Keratinocyte (primary cell): Measurements from ENCODE around the gene KCNG3. TPM values are rescaled to one million over a fixed set of nuclear protein-coding genes. Genes with fewer than 3 reads are reported as not detected.

Source experiments
- DNase-seq: peaks from one replicate; pipeline ENCODE4 v3.0.0-alpha.2; 2011; ENCODE audit warnings: low read depth, missing footprints, low spot score
- FAIRE-seq: peaks from 2 replicates; lab custom pipeline; 2011; peaks lifted over from hg19 to GRCh38; lab: Jason Lieb, UNC
- H2AFZ ChIP-seq: 2 replicates; pipeline ENCODE4 v1.6.0; 2012; ENCODE audit warnings: low read length, control low read depth, inconsistent platforms; ENCODE audit not compliant: control insufficient read depth
- H3K27ac ChIP-seq: 2 replicates; pipeline ENCODE4 v1.5.1; 2011; ENCODE audit warnings: low read length; ENCODE audit not compliant: control insufficient read depth, insufficient read depth
- H3K27me3 ChIP-seq: 3 replicates; pipeline ENCODE4 v1.6.0; 2011; ENCODE audit warnings: low read length; ENCODE audit not compliant: control insufficient read depth, insufficient read depth; ENCODE audit errors: extremely low read depth
- H3K36me3 ChIP-seq, 2 experiments: 2 replicates in 1 of 2; 3 replicates in 1 of 2; pipeline ENCODE4 v1.5.1; 2011; ENCODE audit warnings: low read length in 2 of 2, mild to moderate bottlenecking in 1 of 2; ENCODE audit not compliant: control insufficient read depth in 2 of 2, insufficient read depth in 2 of 2; ENCODE audit errors: extremely low read depth in 1 of 2
- H3K4me1 ChIP-seq: 3 replicates; pipeline ENCODE4 v1.5.1; 2011; ENCODE audit warnings: low read length; ENCODE audit not compliant: control insufficient read depth, insufficient read depth; ENCODE audit errors: extremely low read depth
- H3K4me2 ChIP-seq: 3 replicates; pipeline ENCODE4 v1.6.0; 2011; ENCODE audit warnings: low read depth, low read length; ENCODE audit not compliant: control insufficient read depth, insufficient read depth; ENCODE audit errors: extremely low read depth
- H3K4me3 ChIP-seq, 3 experiments: fragments of 200-600 bp in 1 of 3; sonication (generic) in 1 of 3; 2 replicates in 2 of 3; 3 replicates in 1 of 3; pipeline ENCODE4 v1.5.1; 2011 to 2016; ENCODE audit warnings: low read length in 3 of 3, mild to moderate bottlenecking in 3 of 3, control low read depth in 2 of 3, inconsistent platforms in 1 of 3, low read depth in 1 of 3, mixed read lengths in 1 of 3, mixed run types in 1 of 3, moderate library complexity in 1 of 3; ENCODE audit not compliant: control insufficient read depth in 2 of 3, insufficient read depth in 2 of 3; ENCODE audit errors: extremely low read depth in 1 of 3
- H3K79me2 ChIP-seq: 2 replicates; pipeline ENCODE4 v1.6.0; 2012; ENCODE audit warnings: low read length; ENCODE audit not compliant: control insufficient read depth, insufficient read depth
- H3K9ac ChIP-seq: 3 replicates; pipeline ENCODE4 v1.6.0; 2011; ENCODE audit warnings: low read length; ENCODE audit not compliant: control insufficient read depth, insufficient read depth; ENCODE audit errors: extremely low read depth
- H3K9me1 ChIP-seq: 3 replicates; pipeline ENCODE4 v1.6.0; 2011; ENCODE audit warnings: low read length; ENCODE audit not compliant: control insufficient read depth, insufficient read depth; ENCODE audit errors: extremely low read depth
- H3K9me3 ChIP-seq: 2 replicates; pipeline ENCODE4 v1.5.1; 2012; ENCODE audit warnings: low read depth, low read length; ENCODE audit not compliant: control insufficient read depth
- H4K20me1 ChIP-seq: 3 replicates; pipeline ENCODE4 v1.6.0; 2011; ENCODE audit warnings: low read length; ENCODE audit not compliant: control insufficient read depth, insufficient read depth; ENCODE audit errors: extremely low read depth
- CTCF ChIP-seq, 3 experiments: IDR thresholded peaks in 1 of 3; conservative IDR thresholded peaks in 1 of 3; optimal IDR thresholded peaks in 1 of 3; 2 replicates in 2 of 3; 3 replicates in 1 of 3; pipeline versions ENCODE3 to v1.5.1; 2011; ENCODE audit warnings: low read length in 3 of 3, mild to moderate bottlenecking in 3 of 3, moderate library complexity in 2 of 3, control low read depth in 1 of 3, inconsistent platforms in 1 of 3; ENCODE audit not compliant: insufficient read depth in 2 of 3; ENCODE audit errors: extremely low read depth in 1 of 3
- EZH2 ChIP-seq: IDR thresholded peaks from one replicate; pipeline ENCODE4 v1.6.1; 2012; ENCODE audit warnings: inconsistent platforms, mild to moderate bottlenecking, low read length, moderate library complexity
- dilution Hi-C: fragments of 300-500 bp; cut with MboI; formaldehyde crosslinking; loops from one replicate; pipeline ENCODE4 v1.7.0; 2020; ENCODE audit warnings: low sequenced_read_pairs; ENCODE audit not compliant: extremely low pct_ligation_motif_present
- polyA minus RNA-seq, 3 experiments: library from RNA; depleted of rRNA, polyadenylated mRNA; stranded (reverse); fragments of >200 nt; gene quantifications; 1 replicate in 1 of 3; 2 replicates in 1 of 3; 3 replicates in 1 of 3; pipeline ENCODE4 v1.2.3, GENCODE V29; 2011
- polyA plus RNA-seq, 5 experiments: library from polyadenylated mRNA; depleted of rRNA in 3 of 5; stranded (reverse) in 3 of 5; stranded (forward) in 1 of 5; unstranded in 1 of 5; fragments of >200 nt; gene quantifications; 1 replicate in 1 of 5; 2 replicates in 3 of 5; 3 replicates in 1 of 5; pipeline versions ENCODE4 v1.2.1 to v1.2.3, GENCODE V29; 2011 to 2012; ENCODE audit warnings: missing spikeins in 2 of 5, low read depth in 1 of 5, low replicate concordance in 1 of 5

The KCNG3 gene
- not detected in 3 replicates for polyA plus RNA-seq
- not detected for polyA plus RNA-seq (2011; ENCODE audit: low read depth)
- polyA plus RNA-seq (2011; cell fraction: cytosol; rRNA removed), result not detected in 2 replicates
- polyA plus RNA-seq (2011; cell fraction: nucleus; rRNA removed), result not detected in 2 replicates
- polyA plus RNA-seq (2012; ENCODE audit: low replicate concordance), result 0.10 TPM in 1 of 2 replicates, not detected in the other
- not detected in 3 replicates for polyA minus RNA-seq
- polyA minus RNA-seq (2011; cell fraction: cytosol; rRNA and poly(A)+ RNA removed), result not detected
- polyA minus RNA-seq (2011; cell fraction: nucleus; rRNA and poly(A)+ RNA removed), result 0.23 TPM in 1 of 2 replicates, not detected in the other

GRCh38 chr2:42493468-42494354 lies at the start of gene KCNG3:
TSS of gene KCNG3 (minus strand) at chr2:42493982. CDS start at chr2:42493501, 481 bp downstream.
- H3K4me3 ChIP-seq, result peak within 1 kb of the TSS; percentile 37 to 71 (median 60)
- FAIRE-seq (no peak), DNase-seq (no peak)
- H4K20me1 ChIP-seq, result no peaks in the 10 kb centered on the region
- H3K4me1 ChIP-seq, result peaks cover 9% of the 10 kb centered on the region
- H2AFZ ChIP-seq, result peak within 1 kb of the TSS; percentile 73
- peak within 1 kb of the TSS; percentile 41 for H3K9ac ChIP-seq
- H3K9me1 ChIP-seq, result no peaks in the 10 kb centered on the region
- no peaks in the 10 kb centered on the region for H3K36me3 ChIP-seq
- no peak within 1 kb of the TSS for H3K27ac ChIP-seq
- dilution Hi-C loops, result loop anchor here (10.0 kb wide), 1 partner anchor 171 kb away; no protein-coding TSS in a partner anchor
- peak within 1 kb of the TSS; percentile 96 for H3K4me2 ChIP-seq
- no peaks in the 10 kb centered on the region for H3K9me3 ChIP-seq
- no peaks in the 10 kb centered on the region for H3K79me2 ChIP-seq
- H3K27me3 ChIP-seq, result peaks cover 27% of the 10 kb centered on the region
- TF ChIP-seq EZH2 (peak; percentile 80), CTCF (optimal IDR thresholded peaks at IDR 0.05 in 1 of 3, IDR thresholded peaks at IDR 0.05 in 1 of 3, conservative IDR thresholded peaks at IDR 0.05 in 1 of 3; ENCODE audit: extremely low read depth in 1 of 3, insufficient read depth in 2 of 3, low read length in 3 of 3) (no peak)

DNA sequence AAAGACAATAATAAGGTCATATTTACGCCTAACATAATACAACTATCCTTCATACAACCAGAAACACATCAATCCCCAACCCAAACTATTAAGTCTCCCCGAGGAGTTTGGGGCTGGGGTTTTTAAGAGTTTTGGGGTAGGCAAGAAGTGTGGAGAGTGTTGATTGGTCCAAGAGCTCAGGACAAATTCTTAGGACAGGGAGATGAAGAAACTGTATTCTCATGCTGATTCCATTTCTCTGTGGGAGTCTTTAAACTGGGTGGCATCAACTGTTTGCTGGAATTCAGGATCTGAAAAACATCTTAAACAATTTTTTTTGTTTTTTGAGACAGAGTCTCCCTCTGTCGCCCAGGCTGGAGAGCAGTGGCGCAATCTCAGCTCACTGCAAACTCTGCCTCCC lies 49.1 kb upstream of the KCNG3 start:
- H3K9me1 ChIP-seq, result no peaks in the 10 kb centered on the region
- H3K4me3 ChIP-seq, result no peak overlapping the region
- DNase-seq, result no peak
- no peaks in the 10 kb centered on the region for H3K9me3 ChIP-seq
- dilution Hi-C loops, result no loop called here
- FAIRE-seq, result no peak
- H3K4me1 ChIP-seq, result no peaks in the 10 kb centered on the region
- H3K27ac ChIP-seq, result no peak overlapping the region
- H3K4me2 ChIP-seq, result no peak overlapping the region
- no peaks in the 10 kb centered on the region for H3K36me3 ChIP-seq
- H2AFZ ChIP-seq, result no peak overlapping the region
- TF ChIP-seq CTCF (optimal IDR thresholded peaks at IDR 0.05 in 1 of 3, IDR thresholded peaks at IDR 0.05 in 1 of 3, conservative IDR thresholded peaks at IDR 0.05 in 1 of 3; ENCODE audit: extremely low read depth in 1 of 3, insufficient read depth in 2 of 3, low read length in 3 of 3), result no peak
- H4K20me1 ChIP-seq, result no peaks in the 10 kb centered on the region
- H3K27me3 ChIP-seq, result no peaks in the 10 kb centered on the region
- no peak overlapping the region for H3K9ac ChIP-seq
- H3K79me2 ChIP-seq, result no peaks in the 10 kb centered on the region
